Left lung (tissue), 10 donors: Measurements from ENCODE around the gene RERE. TPM values are rescaled to one million over a fixed set of nuclear protein-coding genes. Genes with fewer than 3 reads are reported as not detected.

Experiments
- ATAC-seq: fragments of 200-7000 bp; cut with Tn5 transposase; one replicate; pipeline ENCODE4 v1.9.1; 2020; ENCODE audit warnings: moderate library complexity
- DNase-seq, 4 donors: peaks; one replicate each; pipeline ENCODE4 v3.0.0-alpha.2; 2013 to 2020
- H3K27ac ChIP-seq, 2 donors: fragments of 200-600 bp; sonication (generic) in 1 of 2; one replicate each; pipeline versions ENCODE4 v1.5.0 to v1.8.0; 2020 to 2021
- H3K27me3 ChIP-seq, 2 donors: fragments of 200-600 bp; sonication (generic) in 1 of 2; one replicate each; pipeline versions ENCODE4 v1.5.0 to v1.8.0; 2020 to 2021
- H3K36me3 ChIP-seq, 2 donors: fragments of 200-600 bp; sonication (generic) in 1 of 2; one replicate each; pipeline versions ENCODE4 v1.5.0 to v1.8.0; 2020 to 2021
- H3K4me1 ChIP-seq, 2 donors: fragments of 200-600 bp; one replicate each; pipeline ENCODE4 v1.8.0; 2021
- H3K4me3 ChIP-seq, 2 donors: fragments of 200-600 bp; sonication (generic) in 1 of 2; one replicate each; pipeline versions ENCODE4 v1.5.0 to v1.8.0; 2020 to 2021; ENCODE audit warnings: mild to moderate bottlenecking in 1 of 2
- H3K9me3 ChIP-seq, 2 donors: fragments of 200-600 bp; sonication (generic) in 1 of 2; one replicate each; pipeline versions ENCODE4 v1.5.0 to v1.8.0; 2020 to 2021
- intact Hi-C, 2 donors: fragments of 100-400 bp; cut with DNase I; formaldehyde crosslinking; loops; one replicate each; pipeline versions ENCODE4 v1.11.2 to v1.14.2; 2022
- microRNA-seq, 2 donors: library from miRNA; unstranded; fragments of <30 nt; microRNA quantifications; one replicate each; pipeline ENCODE4, GENCODE V29; 2019
- polyA plus RNA-seq, 6 donors: library from polyadenylated mRNA; unstranded; fragments of 120-200 nt; gene quantifications; one replicate each; pipeline ENCODE4 v1.2.1, GENCODE V29; 2013; ENCODE audit not compliant: insufficient read length in 6 of 6
- total RNA-seq, 2 donors: library from RNA; stranded (reverse); fragmentation: NEBNext Ultra II Directional; extraction: Animal tissue kit (Norgen Biotek cat#: 25700); gene quantifications; one replicate each; pipeline ENCODE4 v1.2.1, GENCODE V29; 2021
- TF ChIP-seq, protein P1 (sequence below), 2 donors: fragments of 200-600 bp; sonication (generic) in 1 of 2; IDR thresholded peaks; one replicate each; pipeline versions ENCODE4 v1.5.0 to v1.8.0; 2021; ENCODE audit warnings: antibody characterized with exemption in 2 of 2
- donor health status: DM: no; HTN: yes; CAD: no.
- donor health status: DM: no; HTN: no; CAD: no.

RERE gene
- total and polyA plus RNA-seq, 8 donors = 73.3 to 135 (median 130) TPM

DNA sequence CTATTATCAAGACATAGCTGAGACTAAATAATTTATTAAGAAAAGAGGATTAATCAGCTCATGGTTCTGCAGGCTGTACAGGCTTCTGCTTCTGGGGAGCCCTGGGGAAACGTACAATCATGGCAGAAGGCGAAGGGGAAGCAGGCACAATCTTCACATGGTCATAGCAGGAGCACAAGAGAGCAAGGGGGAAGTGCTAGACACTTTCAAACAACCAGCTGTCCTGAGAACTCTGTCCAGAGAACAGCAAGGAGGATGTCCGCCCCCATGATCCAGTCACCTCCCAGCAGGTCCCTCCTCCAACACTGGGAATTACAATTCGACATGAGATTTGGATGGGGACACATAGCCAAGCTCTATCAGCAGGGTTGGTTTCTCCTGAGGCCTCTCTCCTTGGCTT, 509.8 kb downstream of the RERE start:
- H3K9me3 ChIP-seq = peaks cover 0 to 6% of the 10 kb centered on the region in 2 donors
- TF ChIP-seq, protein P1, sequence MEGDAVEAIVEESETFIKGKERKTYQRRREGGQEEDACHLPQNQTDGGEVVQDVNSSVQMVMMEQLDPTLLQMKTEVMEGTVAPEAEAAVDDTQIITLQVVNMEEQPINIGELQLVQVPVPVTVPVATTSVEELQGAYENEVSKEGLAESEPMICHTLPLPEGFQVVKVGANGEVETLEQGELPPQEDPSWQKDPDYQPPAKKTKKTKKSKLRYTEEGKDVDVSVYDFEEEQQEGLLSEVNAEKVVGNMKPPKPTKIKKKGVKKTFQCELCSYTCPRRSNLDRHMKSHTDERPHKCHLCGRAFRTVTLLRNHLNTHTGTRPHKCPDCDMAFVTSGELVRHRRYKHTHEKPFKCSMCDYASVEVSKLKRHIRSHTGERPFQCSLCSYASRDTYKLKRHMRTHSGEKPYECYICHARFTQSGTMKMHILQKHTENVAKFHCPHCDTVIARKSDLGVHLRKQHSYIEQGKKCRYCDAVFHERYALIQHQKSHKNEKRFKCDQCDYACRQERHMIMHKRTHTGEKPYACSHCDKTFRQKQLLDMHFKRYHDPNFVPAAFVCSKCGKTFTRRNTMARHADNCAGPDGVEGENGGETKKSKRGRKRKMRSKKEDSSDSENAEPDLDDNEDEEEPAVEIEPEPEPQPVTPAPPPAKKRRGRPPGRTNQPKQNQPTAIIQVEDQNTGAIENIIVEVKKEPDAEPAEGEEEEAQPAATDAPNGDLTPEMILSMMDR (IDR thresholded peaks at IDR 0.05) = no peak
- peak; percentile 46 for ATAC-seq
- no peaks in the 10 kb centered on the region for H3K36me3 ChIP-seq
- no peak overlapping the region for H3K4me3 ChIP-seq
- intact Hi-C loops = no loop called here
- no peak for DNase-seq
- no peak overlapping the region for H3K27ac ChIP-seq
- no peaks in the 10 kb centered on the region for H3K4me1 ChIP-seq
- H3K27me3 ChIP-seq = no peaks in the 10 kb centered on the region

DNA sequence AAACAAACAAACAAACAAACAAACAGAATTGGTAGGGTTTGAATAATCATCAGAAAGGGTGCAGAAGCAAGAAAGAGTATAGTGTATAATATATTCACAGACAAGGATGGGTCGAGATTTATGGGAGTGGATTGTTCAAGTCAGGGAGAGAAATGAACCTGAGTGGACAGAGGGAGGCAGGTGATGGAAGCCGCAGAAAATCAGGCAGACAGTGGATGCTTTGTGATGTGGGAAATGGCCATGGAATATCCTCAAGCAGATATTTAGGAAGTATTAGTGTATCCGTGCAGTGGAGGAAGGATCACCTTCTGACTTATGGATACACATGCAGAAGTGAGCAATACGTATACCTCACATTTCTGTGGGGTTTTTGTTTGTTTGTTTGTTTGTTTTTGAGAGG, 513.6 kb downstream of the RERE start:
- intact Hi-C loops = no loop called here
- no peaks in the 10 kb centered on the region for H3K36me3 ChIP-seq
- H3K27me3 ChIP-seq = no peaks in the 10 kb centered on the region
- no peak overlapping the region for H3K4me3 ChIP-seq
- ATAC-seq (no peak), DNase-seq (no peak)
- no peaks in the 10 kb centered on the region for H3K9me3 ChIP-seq
- H3K4me1 ChIP-seq = no peaks in the 10 kb centered on the region
- no peak overlapping the region for H3K27ac ChIP-seq
- TF ChIP-seq, protein P1 (IDR thresholded peaks at IDR 0.05) = no peak

DNA sequence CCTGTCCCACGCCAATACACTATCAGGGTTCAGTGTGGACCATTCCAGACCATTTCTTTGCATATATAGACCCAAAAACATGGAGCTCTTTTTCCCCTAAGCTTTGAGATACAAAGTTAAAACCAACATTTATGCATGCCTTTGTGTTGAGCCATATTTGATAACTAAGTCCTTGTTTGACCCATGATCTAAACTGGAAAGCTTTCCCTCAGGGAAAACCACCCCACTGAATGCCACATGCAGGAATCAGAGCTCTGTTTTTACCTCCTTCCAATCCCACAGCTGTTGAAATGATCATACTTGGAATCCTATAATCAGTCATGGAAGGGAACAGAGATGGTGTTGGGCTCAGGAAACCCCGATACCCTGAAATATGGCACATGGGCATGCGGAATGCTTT, 514.3 kb downstream of the RERE start:
- no peaks in the 10 kb centered on the region for H3K36me3 ChIP-seq
- no peaks in the 10 kb centered on the region for H3K27me3 ChIP-seq
- no peak overlapping the region for H3K4me3 ChIP-seq
- TF ChIP-seq, protein P1 (IDR thresholded peaks at IDR 0.05) = no peak
- no peak overlapping the region for H3K27ac ChIP-seq
- no peak for DNase-seq
- H3K9me3 ChIP-seq = no peaks in the 10 kb centered on the region
- no peaks in the 10 kb centered on the region for H3K4me1 ChIP-seq
- intact Hi-C loops = no loop called here
- no peak for ATAC-seq

Small RNA genes within 50 kb of the gene (microRNA-seq; reads per million reads assigned to microRNA genes)
- gene MIR6728 = 0 reads per million in 2 donors

Other genes starting within 250 kb of the RERE start
- gene ENO1, start 61.0 kb upstream of the RERE start, total RNA-seq = 1,000 to 10,000 TPM in 1 of 2 donors, 100 to 1,000 TPM in 1; 753 to 1,734 TPM
- 100 to 1,000 TPM; 695 to 833 (median 776) TPM for gene ENO1, start 61.0 kb upstream of the RERE start, polyA plus RNA-seq
- not detected for gene CA6, start 128.2 kb upstream of the RERE start, total RNA-seq
- gene CA6, start 128.2 kb upstream of the RERE start, polyA plus RNA-seq = under 1 TPM in 5 of 6 donors, not detected in 1; 0.11 to 0.25 (median 0.18) TPM
- gene SLC2A7, start 208.8 kb upstream of the RERE start, total RNA-seq = under 1 TPM in 1 of 2 donors, not detected in 1; 0.18 TPM
- under 1 TPM in 1 of 6 donors, not detected in 5; 0.15 TPM for gene SLC2A7, start 208.8 kb upstream of the RERE start, polyA plus RNA-seq